DMS153 treated with DMSO at 0.1 percent for 48 hours (cell line): ENCODE data around the gene MPP1.
"Not testable (repeated sequence)": the region's sequence is repeated elsewhere in the genome, so short reads cannot be mapped to it uniquely, and the experiment has no call there.

Experiments
- DNase-seq: peaks from one replicate; lab custom pipeline; 2025; ENCODE audit not compliant: unreplicated experiment; lab: John Stamatoyannopoulos, UW

Gene MPP1

GRCh38 chrX:154804957-154805695 lies at the start of gene MPP1:
Gene MPP1 (minus strand): TSS chrX:154805485. CDS start chrX:154805373, 112 bp downstream.
- DNase-seq = peak; percentile 50

- no peak for DNase-seq
These were observed 45.8 kb upstream of the MPP1 start for GRCh38 chrX:154850957-154851611.

GRCh38 chrX:154840856-154841255 lies 35.6 kb upstream of the MPP1 start:
- peak; percentile 75 for DNase-seq

- DNase-seq = no peak
These were observed 30.9 kb upstream of the MPP1 start for GRCh38 chrX:154836163-154836562.

GRCh38 chrX:154834562-154834961 lies 29.3 kb upstream of the MPP1 start, which contains the start of gene SMIM9:
Gene SMIM9 (minus strand): TSS chrX:154834662. CDS start chrX:154830856, 3,806 bp downstream.
- DNase-seq = no peak

- no peak for DNase-seq
These were observed 28.5 kb upstream of the MPP1 start for GRCh38 chrX:154833746-154834274.

- no peak for DNase-seq
These were observed 24.7 kb upstream of the MPP1 start for GRCh38 chrX:154829926-154830442.

- DNase-seq = no peak
These were observed 23.8 kb upstream of the MPP1 start for GRCh38 chrX:154829134-154829533.

- no peak for DNase-seq
These were observed 22.7 kb upstream of the MPP1 start for GRCh38 chrX:154828016-154828408.

- DNase-seq = no peak
These were observed 22.1 kb upstream of the MPP1 start for GRCh38 chrX:154827194-154828015.

- DNase-seq = not testable (repeated sequence)
These were observed 20.3 kb upstream of the MPP1 start for GRCh38 chrX:154825586-154825985.

- DNase-seq = no peak
These were observed 19.4 kb upstream of the MPP1 start for GRCh38 chrX:154824638-154825037.

- DNase-seq = no peak
These were observed 16.7 kb upstream of the MPP1 start for GRCh38 chrX:154822029-154822428.

- no peak for DNase-seq
These were observed 16.2 kb upstream of the MPP1 start for GRCh38 chrX:154821523-154821922.

GRCh38 chrX:154819771-154820341 lies 14.6 kb upstream of the MPP1 start:
- DNase-seq = no peak

GRCh38 chrX:154818916-154819770 lies 13.9 kb upstream of the MPP1 start:
- DNase-seq = no peak

- not testable (repeated sequence) for DNase-seq
These were observed 11.8 kb upstream of the MPP1 start for GRCh38 chrX:154817048-154817618.

GRCh38 chrX:154816326-154816898 lies 11.1 kb upstream of the MPP1 start:
- DNase-seq = not testable (repeated sequence)

GRCh38 chrX:154815274-154815818 lies 10.1 kb upstream of the MPP1 start:
- no peak for DNase-seq
